ENCODE measurements around the gene SEMA4F. TPM values are rescaled to one million over a fixed set of nuclear protein-coding genes. Genes with fewer than 3 reads are reported as not detected.

The SEMA4F gene
- total RNA-seq, 2 experiments from 2014 or later, result 2.3 to 3.3 TPM

- intact Hi-C loops (cut with micrococcal nuclease; ENCODE audit: unreplicated experiment), result no loop called here
- no peaks in the 10 kb centered on the region for H3K9me3 ChIP-seq (ENCODE audit: low read length)
- TF ChIP-seq EZH2phosphoT487 (IDR thresholded peaks at IDR 0.05; ENCODE audit: borderline replicate concordance, low read depth, low read length), result no peak
- no peak for TF ChIP-seq CTCF (conservative IDR thresholded peaks at IDR 0.05; ENCODE audit: low read length)
- CTCF ChIA-PET (ENCODE audit: unreplicated experiment), result no interaction called here
- H3K4me2 ChIP-seq (ENCODE audit: low read length), result no peak overlapping the region
- POLR2A ChIA-PET, result interaction anchor here (0.7 kb wide), 1 partner anchor 927 kb away, joined by 6 read pairs; no protein-coding TSS in a partner anchor
- H3K9me2 ChIP-seq (ENCODE audit: insufficient read depth, low read length), result no peaks in the 10 kb centered on the region
- no peak for DNase-seq (ENCODE audit: low spot score)
- H4K20me1 ChIP-seq (ENCODE audit: insufficient read depth, low read length), result no peaks in the 10 kb centered on the region
- BruUV-seq (replicated peaks), result no TSS peak
- no peak overlapping the region for H2AFZ ChIP-seq (ENCODE audit: low read length)
- no peaks in the 10 kb centered on the region for H3K36me3 ChIP-seq (ENCODE audit: insufficient read depth, low read length)
- no peak overlapping the region for H3K4me3 ChIP-seq (ENCODE audit: low read depth, low read length, poor library complexity, severe bottlenecking)
- H3K79me2 ChIP-seq (ENCODE audit: insufficient read depth, low read depth, low read length), result no peaks in the 10 kb centered on the region
- no peak overlapping the region for H3K27ac ChIP-seq (ENCODE audit: low read depth, low read length, poor library complexity, severe bottlenecking)
- no peaks in the 10 kb centered on the region for H3K4me1 ChIP-seq (ENCODE audit: insufficient read depth, low read length, poor library complexity, severe bottlenecking)
Measured at GRCh38 chr2:74695663-74696062, 41.6 kb downstream of the SEMA4F start.

- no peaks in the 10 kb centered on the region for H3K9me2 ChIP-seq (ENCODE audit: insufficient read depth, low read length)
- H4K20me1 ChIP-seq (ENCODE audit: insufficient read depth, low read length), result no peaks in the 10 kb centered on the region
- BruUV-seq (replicated peaks), result no TSS peak
- no peaks in the 10 kb centered on the region for H3K79me2 ChIP-seq (ENCODE audit: insufficient read depth, low read depth, low read length)
- H3K4me2 ChIP-seq (ENCODE audit: low read length), result no peak overlapping the region
- ChIA-PET POLR2A (no interaction called here), CTCF (ENCODE audit: unreplicated experiment) (no interaction called here)
- H3K27ac ChIP-seq (ENCODE audit: low read depth, low read length, poor library complexity, severe bottlenecking), result no peak overlapping the region
- no peaks in the 10 kb centered on the region for H3K4me1 ChIP-seq (ENCODE audit: insufficient read depth, low read length, poor library complexity, severe bottlenecking)
- no peak overlapping the region for H2AFZ ChIP-seq (ENCODE audit: low read length)
- no peak for TF ChIP-seq EZH2phosphoT487 (IDR thresholded peaks at IDR 0.05; ENCODE audit: borderline replicate concordance, low read depth, low read length)
- TF ChIP-seq CTCF (conservative IDR thresholded peaks at IDR 0.05; ENCODE audit: low read length), result no peak
- H3K4me3 ChIP-seq (ENCODE audit: low read depth, low read length, poor library complexity, severe bottlenecking), result no peak overlapping the region
- no peak for DNase-seq (ENCODE audit: low spot score)
- H3K36me3 ChIP-seq (ENCODE audit: insufficient read depth, low read length), result no peaks in the 10 kb centered on the region
- intact Hi-C loops (cut with micrococcal nuclease; ENCODE audit: unreplicated experiment), result no loop called here
- no peaks in the 10 kb centered on the region for H3K9me3 ChIP-seq (ENCODE audit: low read length)
Measured at GRCh38 chr2:74696829-74697228, 42.8 kb downstream of the SEMA4F start.

GRCh38 chr2:74700643-74701372 is 46.8 kb downstream of the SEMA4F start:
- no peak for TF ChIP-seq EZH2phosphoT487 (IDR thresholded peaks at IDR 0.05; ENCODE audit: borderline replicate concordance, low read depth, low read length)
- TF ChIP-seq CTCF (conservative IDR thresholded peaks at IDR 0.05; ENCODE audit: low read length), result no peak
- H3K36me3 ChIP-seq (ENCODE audit: insufficient read depth, low read length), result no peaks in the 10 kb centered on the region
- no peaks in the 10 kb centered on the region for H3K79me2 ChIP-seq (ENCODE audit: insufficient read depth, low read depth, low read length)
- H3K9me2 ChIP-seq (ENCODE audit: insufficient read depth, low read length), result no peaks in the 10 kb centered on the region
- H3K27ac ChIP-seq (ENCODE audit: low read depth, low read length, poor library complexity, severe bottlenecking), result no peak overlapping the region
- no peaks in the 10 kb centered on the region for H4K20me1 ChIP-seq (ENCODE audit: insufficient read depth, low read length)
- intact Hi-C loops (cut with micrococcal nuclease; ENCODE audit: unreplicated experiment), result no loop called here
- no peaks in the 10 kb centered on the region for H3K9me3 ChIP-seq (ENCODE audit: low read length)
- no TSS peak for BruUV-seq (replicated peaks)
- ChIA-PET POLR2A (interaction anchor here (1.0 kb wide), 1 partner anchor 12 kb away, joined by 3 read pairs; no protein-coding TSS in a partner anchor), CTCF (ENCODE audit: unreplicated experiment) (no interaction called here)
- no peaks in the 10 kb centered on the region for H3K4me1 ChIP-seq (ENCODE audit: insufficient read depth, low read length, poor library complexity, severe bottlenecking)
- H2AFZ ChIP-seq (ENCODE audit: low read length), result no peak overlapping the region
- no peak for DNase-seq (ENCODE audit: low spot score)
- no peak overlapping the region for H3K4me3 ChIP-seq (ENCODE audit: low read depth, low read length, poor library complexity, severe bottlenecking)
- H3K4me2 ChIP-seq (ENCODE audit: low read length), result no peak overlapping the region
